ENCODE results near the gene MMP28. TPM values are rescaled to one million over a fixed set of nuclear protein-coding genes. Genes with fewer than 3 reads are reported as not detected.

Gene MMP28, protein sequence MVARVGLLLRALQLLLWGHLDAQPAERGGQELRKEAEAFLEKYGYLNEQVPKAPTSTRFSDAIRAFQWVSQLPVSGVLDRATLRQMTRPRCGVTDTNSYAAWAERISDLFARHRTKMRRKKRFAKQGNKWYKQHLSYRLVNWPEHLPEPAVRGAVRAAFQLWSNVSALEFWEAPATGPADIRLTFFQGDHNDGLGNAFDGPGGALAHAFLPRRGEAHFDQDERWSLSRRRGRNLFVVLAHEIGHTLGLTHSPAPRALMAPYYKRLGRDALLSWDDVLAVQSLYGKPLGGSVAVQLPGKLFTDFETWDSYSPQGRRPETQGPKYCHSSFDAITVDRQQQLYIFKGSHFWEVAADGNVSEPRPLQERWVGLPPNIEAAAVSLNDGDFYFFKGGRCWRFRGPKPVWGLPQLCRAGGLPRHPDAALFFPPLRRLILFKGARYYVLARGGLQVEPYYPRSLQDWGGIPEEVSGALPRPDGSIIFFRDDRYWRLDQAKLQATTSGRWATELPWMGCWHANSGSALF
- total RNA-seq, result 11.3 and 13.7 TPM in 2 replicates

DNA sequence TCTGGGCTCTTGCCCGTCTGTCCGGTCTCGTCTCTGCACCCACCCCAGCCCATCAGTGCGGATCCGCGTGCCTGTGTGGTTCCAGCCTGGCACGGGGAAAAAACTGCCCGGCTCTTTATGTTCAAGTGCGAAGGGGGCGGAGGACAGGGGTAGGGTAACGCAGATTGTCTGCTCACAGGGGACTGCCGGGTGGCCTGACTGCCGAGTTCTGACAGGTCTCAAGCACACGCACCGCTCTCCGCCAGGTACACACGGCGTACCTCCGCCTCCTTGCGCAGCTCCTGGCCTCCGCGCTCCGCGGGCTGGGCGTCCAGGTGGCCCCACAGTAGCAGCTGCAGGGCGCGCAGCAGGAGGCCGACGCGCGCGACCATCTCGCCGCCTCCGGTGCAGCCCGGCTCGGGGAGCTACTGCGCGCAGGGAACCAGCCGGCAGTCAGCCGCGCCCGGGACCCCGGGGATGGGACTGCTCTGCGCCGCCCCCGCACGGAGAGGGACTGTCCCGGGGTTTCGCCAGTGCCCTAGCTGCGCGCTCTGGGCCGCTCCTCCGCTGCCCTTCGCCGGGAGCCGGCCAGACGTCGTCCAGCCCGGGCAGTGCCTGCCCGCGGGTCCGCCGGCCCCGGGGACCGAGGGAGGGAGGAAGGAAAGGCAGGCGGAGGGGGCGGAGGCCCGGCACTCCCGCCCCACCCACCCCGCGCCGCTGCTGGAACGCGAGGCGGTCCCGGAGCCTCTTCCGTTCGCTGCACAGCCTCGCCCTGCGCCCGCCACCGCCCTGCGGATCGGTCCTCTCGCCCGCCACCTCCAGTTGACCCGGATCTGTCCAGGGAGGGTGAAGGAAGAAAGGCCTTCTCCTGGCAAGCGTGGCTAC is at the start of gene MMP28:
MMP28 (minus strand) TSS at position 635 of the 864 bp plus-strand sequence; CDS start at position 371, 264 bp downstream.

DNA sequence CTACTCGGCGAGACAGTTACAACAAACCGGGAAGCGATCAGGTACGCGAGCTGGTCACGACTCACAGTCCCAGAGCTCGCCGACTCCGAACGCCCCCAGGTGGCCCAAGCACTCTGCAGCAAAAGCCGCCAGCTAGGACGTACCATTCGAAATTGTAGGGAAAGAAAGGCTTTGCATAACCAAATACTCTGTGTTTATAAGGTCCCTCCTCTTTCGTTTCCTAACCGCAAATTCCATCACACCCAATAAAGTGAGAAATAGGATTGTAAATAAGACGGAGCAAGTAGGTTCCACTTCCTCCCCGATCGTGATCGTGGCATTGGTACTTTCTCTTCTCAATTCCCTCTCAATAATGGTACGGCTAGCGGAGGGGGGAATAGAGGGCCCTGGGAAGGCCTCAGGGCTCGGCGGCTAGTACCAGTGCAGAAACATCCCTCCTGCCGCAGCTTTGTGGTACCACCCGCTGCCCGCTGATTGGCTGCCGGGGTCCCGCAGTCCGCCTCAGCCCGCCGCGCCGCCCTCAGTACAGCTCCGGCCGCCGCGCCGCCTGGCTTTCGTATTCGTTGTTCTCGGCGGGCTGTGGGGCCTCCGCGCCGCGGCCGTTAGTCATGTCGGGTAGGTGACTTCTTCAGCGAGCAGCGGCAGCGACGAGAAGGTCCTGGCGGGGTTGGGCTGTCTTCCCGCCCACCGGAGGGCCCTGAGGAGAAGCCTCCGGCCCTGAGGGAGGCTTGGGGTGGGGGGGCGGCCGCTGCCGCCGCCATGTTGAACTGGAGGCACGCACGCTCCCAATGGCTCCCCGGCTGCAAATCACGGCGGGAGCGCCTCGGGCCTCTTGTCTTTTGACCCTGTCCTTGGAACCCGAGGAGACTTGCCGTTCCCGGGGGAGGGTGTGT is 13.8 kb upstream of the MMP28 start, which contains the start of gene TAF15:
TAF15 (plus strand) TSS at position 523 of the 893 bp plus-strand sequence; CDS start at position 609, 86 bp downstream.

DNA sequence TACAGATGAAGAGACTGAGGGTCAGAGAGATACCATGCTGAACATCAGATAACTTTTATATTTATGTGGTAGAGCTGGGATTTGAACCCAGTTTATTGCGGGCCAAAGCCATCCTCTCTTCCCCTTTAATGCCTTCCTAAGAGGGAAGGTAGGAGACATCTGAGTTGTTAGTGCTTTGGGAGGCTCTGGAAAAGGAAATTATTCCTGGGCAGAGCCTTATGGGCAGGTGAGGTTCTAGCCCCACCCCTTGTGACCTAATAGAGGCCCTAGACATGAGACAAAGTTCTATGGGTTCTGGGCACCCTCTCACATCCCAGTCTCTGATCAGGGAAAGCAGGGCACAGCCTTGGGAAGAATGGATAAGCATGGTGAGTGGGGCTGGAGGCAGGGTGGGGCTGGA is 34.9 kb downstream of the MMP28 start, which contains the start of gene C17orf50:
C17orf50 (plus strand) TSS at position 301 of the 400 bp plus-strand sequence; CDS start at position 356, 55 bp downstream.

DNA sequence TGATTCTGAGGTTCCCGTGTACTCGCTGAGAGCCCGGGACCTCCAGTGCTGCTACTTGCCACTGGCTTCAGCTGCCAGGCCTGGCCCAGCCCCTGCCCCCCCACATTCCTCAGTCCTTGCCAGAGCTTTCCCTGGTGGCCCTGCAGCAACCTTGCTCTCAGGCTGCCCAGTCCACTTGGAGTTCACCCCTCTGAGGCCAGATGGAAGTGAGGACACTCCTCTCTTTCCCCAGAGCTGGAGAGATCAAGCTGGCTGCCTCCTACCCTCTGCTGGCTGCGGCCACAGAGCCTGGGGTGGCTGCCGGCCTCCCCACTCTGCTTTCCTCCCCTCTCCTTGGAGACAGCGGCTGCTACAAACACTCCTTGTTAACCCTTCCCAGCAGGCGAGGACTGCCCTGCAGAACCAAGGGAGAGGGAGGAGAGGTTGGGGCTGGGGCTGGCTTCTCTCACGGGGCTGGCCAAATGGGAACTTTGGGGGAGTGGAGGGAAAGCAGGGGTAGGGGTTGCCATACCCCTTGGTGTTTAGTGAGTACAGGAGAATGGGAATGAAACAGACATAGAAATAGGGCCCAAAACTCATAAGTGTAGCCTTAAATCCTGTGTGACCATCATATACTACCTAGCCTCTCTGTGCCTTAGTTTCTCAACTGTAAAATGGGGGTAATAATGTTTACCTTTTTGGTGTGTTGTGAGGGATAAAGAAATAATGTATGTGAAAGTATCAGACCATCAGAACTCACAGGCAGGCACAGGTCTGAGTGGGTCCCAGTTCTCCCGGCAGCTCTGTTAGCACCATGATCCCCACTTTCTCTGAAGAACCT is 42.3 kb downstream of the MMP28 start, which contains the start of gene GAS2L2:
GAS2L2 (minus strand) TSS at position 295 of the 820 bp plus-strand sequence. CDS start 389 bp downstream, outside the sequence.

DNA sequence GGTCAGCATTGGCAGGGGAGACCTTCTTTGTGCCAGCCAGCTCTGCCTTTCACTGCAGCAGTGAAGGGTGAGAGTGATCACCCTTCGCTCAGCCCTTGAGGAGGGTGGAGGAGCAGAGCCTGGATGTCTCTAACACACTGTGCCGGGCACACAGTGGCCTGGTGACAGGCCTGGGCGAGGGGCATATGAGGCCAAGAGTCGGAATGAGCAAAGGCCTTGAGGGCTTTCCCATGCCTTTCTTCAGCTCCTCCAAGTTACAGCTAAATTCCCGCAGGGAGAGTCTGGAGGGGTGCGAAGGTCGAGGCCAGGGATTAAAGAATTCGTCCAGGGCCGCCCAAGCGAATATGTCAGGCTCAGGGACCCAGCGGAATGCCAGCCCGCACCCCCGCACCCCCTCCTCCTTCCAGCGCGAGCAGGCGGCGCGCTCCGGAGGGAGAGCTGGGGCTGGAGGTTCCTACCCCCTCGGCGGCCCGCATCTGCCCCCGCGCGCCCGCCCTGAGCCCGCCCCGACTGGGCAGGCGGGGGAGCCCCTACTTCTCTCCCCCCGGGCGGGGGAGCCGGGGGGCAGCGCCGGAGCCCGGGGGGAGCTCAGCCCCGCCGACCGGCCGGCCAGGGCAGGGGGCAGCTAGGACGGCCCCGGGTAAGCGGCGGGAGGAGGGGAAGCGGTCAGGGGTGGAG is 64.1 kb downstream of the MMP28 start, which contains the start of gene RASL10B:
RASL10B (plus strand) TSS at position 401 of the 678 bp plus-strand sequence. CDS start 3,546 bp downstream, outside the sequence.

Other genes starting within 250 kb of the MMP28 start
- under 0.01 TPM in 1 of 2 replicates, not detected in the other for gene SLFN14, start 234.8 kb downstream of the MMP28 start, total RNA-seq
- gene PEX12, start 217.1 kb downstream of the MMP28 start, total RNA-seq, result 4.4 and 4.9 TPM in 2 replicates
- 156 and 172 TPM in 2 replicates for gene AP2B1, start 208.3 kb downstream of the MMP28 start, total RNA-seq
- gene RASL10B, start 64.0 kb downstream of the MMP28 start, total RNA-seq, result 0.19 and 0.33 TPM in 2 replicates
- not detected in 2 replicates for gene GAS2L2, start 42.4 kb downstream of the MMP28 start, total RNA-seq
- not detected in 2 replicates for gene C17orf50, start 34.8 kb downstream of the MMP28 start, total RNA-seq
- 67.6 and 71.3 TPM in 2 replicates for gene TAF15, start 13.8 kb upstream of the MMP28 start, total RNA-seq
- gene HEATR9, start 73.2 kb upstream of the MMP28 start, total RNA-seq, result not detected in 2 replicates
- gene CCL5, start 84.7 kb upstream of the MMP28 start, total RNA-seq, result 0.19 and 0.65 TPM in 2 replicates
- not detected in 2 replicates for gene RDM1, start 135.1 kb upstream of the MMP28 start, total RNA-seq
- gene LYZL6, start 148.1 kb upstream of the MMP28 start, total RNA-seq, result not detected in 2 replicates
- 0.65 and 0.86 TPM in 2 replicates for gene CCL16, start 185.9 kb upstream of the MMP28 start, total RNA-seq
- gene CCL14, start 191.1 kb upstream of the MMP28 start, total RNA-seq, result 32.7 and 43.2 TPM in 2 replicates
- gene CCL15, start 205.9 kb upstream of the MMP28 start, total RNA-seq, result not detected in 2 replicates
- 0.98 and 6.4 TPM in 2 replicates for gene CCL23, start 222.3 kb upstream of the MMP28 start, total RNA-seq